Nephron progenitor cell (in vitro differentiated cells): ENCODE results near the gene RAP1GAP2.
A peak's percentile ranks its signal among the peaks of the same experiment; 100 is the strongest.
"Not testable (repeated sequence)": the region's sequence is repeated elsewhere in the genome, so short reads cannot be mapped to it uniquely, and the experiment has no call there.

Experiments used
- DNase-seq: peaks from one replicate; pipeline ENCODE4 v3.0.0; 2021
- H3K27ac Mint-ChIP-seq: 2 replicates; pipeline ENCODE4 v1.8.0; 2021; ENCODE audit warnings: mild to moderate bottlenecking, moderate library complexity, mixed read lengths
- H3K27me3 Mint-ChIP-seq: 2 replicates; pipeline ENCODE4 v1.8.0; 2021; ENCODE audit warnings: mild to moderate bottlenecking, low read depth, mixed read lengths; ENCODE audit not compliant: poor library complexity
- H3K36me3 Mint-ChIP-seq: 2 replicates; pipeline ENCODE4 v1.8.0; 2021; ENCODE audit warnings: low read depth, mixed read lengths
- H3K4me1 Mint-ChIP-seq: 2 replicates; pipeline ENCODE4 v1.8.0; 2021; ENCODE audit warnings: mixed read lengths
- H3K4me3 Mint-ChIP-seq: 2 replicates; pipeline ENCODE4 v1.8.0; 2021; ENCODE audit warnings: mild to moderate bottlenecking, moderate library complexity, mixed read lengths
- H3K9me3 Mint-ChIP-seq: 2 replicates; pipeline ENCODE4 v1.8.0; 2021; ENCODE audit warnings: mild to moderate bottlenecking, moderate library complexity, mixed read lengths
- CTCF ChIP-seq: fragments of 200-600 bp; sonication (generic); IDR thresholded peaks from 2 replicates; pipeline ENCODE4 v1.5.0; 2021; ENCODE audit warnings: antibody characterized with exemption

The RAP1GAP2 gene

GRCh38 chr17:2777242-2777867 is 18.9 kb upstream of the RAP1GAP2 start:
- Mint-ChIP-seq H3K27me3 (peaks cover 64% of the 10 kb centered on the region), H3K27ac (no peak overlapping the region), H3K4me3 (peak overlapping the region; percentile 87), H3K9me3 (no peaks in the 10 kb centered on the region), H3K36me3 (no peaks in the 10 kb centered on the region), H3K4me1 (peaks cover 15% of the 10 kb centered on the region)
- TF ChIP-seq CTCF = no peak
- DNase-seq = no peak

- Mint-ChIP-seq H3K4me3 (no peak overlapping the region), H3K27me3 (peaks cover 59% of the 10 kb centered on the region)
These were observed 17.7 kb upstream of the RAP1GAP2 start for GRCh38 chr17:2778489-2778888.

GRCh38 chr17:2779545-2779944 is 16.7 kb upstream of the RAP1GAP2 start:
- H3K4me1 Mint-ChIP-seq = peaks cover 15% of the 10 kb centered on the region
- DNase-seq = no peak
- H3K27me3 Mint-ChIP-seq = peaks cover 49% of the 10 kb centered on the region
- H3K9me3 Mint-ChIP-seq = no peaks in the 10 kb centered on the region
- no peaks in the 10 kb centered on the region for H3K36me3 Mint-ChIP-seq
- H3K27ac Mint-ChIP-seq = no peak overlapping the region
- TF ChIP-seq CTCF = no peak
- no peak overlapping the region for H3K4me3 Mint-ChIP-seq

More at GRCh38 chr17:2778489-2778888, 17.7 kb upstream of the RAP1GAP2 start:
- Mint-ChIP-seq H3K27ac (no peak overlapping the region), H3K9me3 (no peaks in the 10 kb centered on the region), H3K36me3 (no peaks in the 10 kb centered on the region), H3K4me1 (peaks cover 15% of the 10 kb centered on the region)
- no peak for DNase-seq
- no peak for TF ChIP-seq CTCF

GRCh38 chr17:2780256-2780655 is 16.0 kb upstream of the RAP1GAP2 start:
- peaks cover 15% of the 10 kb centered on the region for H3K4me1 Mint-ChIP-seq
- H3K9me3 Mint-ChIP-seq = no peaks in the 10 kb centered on the region
- H3K4me3 Mint-ChIP-seq = no peak overlapping the region
- H3K36me3 Mint-ChIP-seq = no peaks in the 10 kb centered on the region
- no peak overlapping the region for H3K27ac Mint-ChIP-seq
- no peak for TF ChIP-seq CTCF
- peaks cover 42% of the 10 kb centered on the region for H3K27me3 Mint-ChIP-seq
- DNase-seq = no peak

GRCh38 chr17:2780931-2781454 is 15.2 kb upstream of the RAP1GAP2 start:
- no peak overlapping the region for H3K27ac Mint-ChIP-seq
- no peak overlapping the region for H3K4me3 Mint-ChIP-seq
- H3K9me3 Mint-ChIP-seq = no peaks in the 10 kb centered on the region
- peaks cover 34% of the 10 kb centered on the region for H3K27me3 Mint-ChIP-seq
- no peak for TF ChIP-seq CTCF
- H3K4me1 Mint-ChIP-seq = peaks cover 21% of the 10 kb centered on the region
- no peak for DNase-seq
- no peaks in the 10 kb centered on the region for H3K36me3 Mint-ChIP-seq

GRCh38 chr17:2781598-2781997 is 14.6 kb upstream of the RAP1GAP2 start:
- not testable (repeated sequence) for DNase-seq, H3K27ac Mint-ChIP-seq, H3K9me3 Mint-ChIP-seq, H3K36me3 Mint-ChIP-seq, H3K4me3 Mint-ChIP-seq
- Mint-ChIP-seq H3K27me3 (peaks cover 32% of the 10 kb centered on the region), H3K4me1 (peaks cover 21% of the 10 kb centered on the region)
